Astrocyte of the spinal cord (primary cell): ENCODE data around the gene MRPL36.

ENCODE experiments used
- DNase-seq: peaks from one replicate; pipeline ENCODE4 v3.0.0; 2011; ENCODE audit warnings: low read depth, low spot score
- H3K4me3 ChIP-seq: 2 replicates; pipeline ENCODE4 v1.5.1; 2011; ENCODE audit warnings: low read depth, mild to moderate bottlenecking, low read length, moderate library complexity
- CTCF ChIP-seq: IDR thresholded peaks from 2 replicates; pipeline ENCODE4 v1.5.1; 2012; ENCODE audit warnings: low read depth, mild to moderate bottlenecking, low read length, inconsistent platforms
- in situ Hi-C: cut with HindIII; loops from 2 replicates; pipeline ENCODE4 v1.10.0; 2017; ENCODE audit warnings: low sequenced_read_pairs

Gene MRPL36

GRCh38 chr5:1754531-1755220 lies 45.0 kb downstream of the MRPL36 start:
- in situ Hi-C loops, result no loop called here
- DNase-seq, result no peak
- H3K4me3 ChIP-seq, result no peak overlapping the region
- TF ChIP-seq CTCF, result no peak

GRCh38 chr5:1753490-1753889 lies 46.1 kb downstream of the MRPL36 start:
- in situ Hi-C loops, result no loop called here
- no peak for TF ChIP-seq CTCF
- no peak overlapping the region for H3K4me3 ChIP-seq
- no peak for DNase-seq

- TF ChIP-seq CTCF, result no peak
- in situ Hi-C loops, result no loop called here
- no peak for DNase-seq
- H3K4me3 ChIP-seq, result no peak overlapping the region
Measured at GRCh38 chr5:1752881-1753280, 46.8 kb downstream of the MRPL36 start.

GRCh38 chr5:1751864-1752822 lies 47.5 kb downstream of the MRPL36 start:
- no peak overlapping the region for H3K4me3 ChIP-seq
- TF ChIP-seq CTCF, result no peak
- in situ Hi-C loops, result no loop called here
- DNase-seq, result no peak

GRCh38 chr5:1751026-1751863 lies 48.4 kb downstream of the MRPL36 start:
- no peak for TF ChIP-seq CTCF
- DNase-seq, result no peak
- in situ Hi-C loops, result no loop called here
- no peak overlapping the region for H3K4me3 ChIP-seq

- in situ Hi-C loops, result no loop called here
- H3K4me3 ChIP-seq, result no peak overlapping the region
- TF ChIP-seq CTCF, result no peak
- no peak for DNase-seq
Measured at GRCh38 chr5:1750469-1750868, 49.2 kb downstream of the MRPL36 start.
